DND-41 (cell line): ENCODE results near the gene SPACDR.

Experiments
- ATAC-seq: fragments of 200-7000 bp; cut with Tn5 transposase; 3 replicates; pipeline ENCODE4 v1.9.1; 2021; ENCODE audit warnings: low read depth; ENCODE audit not compliant: insufficient read depth
- DNase-seq: peaks from one replicate; pipeline ENCODE4 v3.0.0-alpha.2; 2020
- H2AFZ ChIP-seq: 2 replicates; pipeline ENCODE4 v1.6.0; 2012; ENCODE audit warnings: low read depth, low read length
- H3K27ac ChIP-seq: 2 replicates; pipeline ENCODE4 v1.5.1; 2012; ENCODE audit warnings: low read length, inconsistent platforms
- H3K27me3 ChIP-seq: fragments of 200-600 bp; sonication (generic); 2 replicates; pipeline ENCODE4 v1.6.0; 2012; ENCODE audit warnings: low read length, mild to moderate bottlenecking, inconsistent platforms; ENCODE audit not compliant: insufficient read depth, poor library complexity
- H3K36me3 ChIP-seq: 2 replicates; pipeline ENCODE4 v1.5.1; 2012; ENCODE audit warnings: low read length, inconsistent platforms; ENCODE audit not compliant: insufficient read depth
- H3K4me1 ChIP-seq: 2 replicates; pipeline ENCODE4 v1.5.1; 2012; ENCODE audit warnings: mild to moderate bottlenecking, low read length; ENCODE audit not compliant: insufficient read depth
- H3K4me2 ChIP-seq: 2 replicates; pipeline ENCODE4 v1.6.0; 2012; ENCODE audit warnings: mild to moderate bottlenecking, moderate library complexity, low read length, inconsistent platforms; ENCODE audit not compliant: insufficient read depth
- H3K4me3 ChIP-seq, 2 experiments: fragments of 200-600 bp in 1 of 2; shearing (Covaris generic) in 1 of 2; 2 replicates each; pipeline ENCODE4 v1.5.1; 2012 to 2016; ENCODE audit warnings: inconsistent platforms in 2 of 2, low read length in 2 of 2, mild to moderate bottlenecking in 2 of 2, low read depth in 1 of 2, moderate library complexity in 1 of 2
- H3K79me2 ChIP-seq: 2 replicates; pipeline ENCODE4 v1.6.0; 2012; ENCODE audit warnings: low read length, inconsistent platforms; ENCODE audit not compliant: insufficient read depth
- H3K9ac ChIP-seq: 2 replicates; pipeline ENCODE4 v1.6.0; 2012; ENCODE audit warnings: low read depth, mild to moderate bottlenecking, inconsistent platforms, low read length, moderate library complexity
- H3K9me3 ChIP-seq: 2 replicates; pipeline ENCODE4 v1.5.1; 2012; ENCODE audit warnings: low read length, moderate library complexity, mild to moderate bottlenecking, inconsistent platforms; ENCODE audit not compliant: insufficient read depth, severe bottlenecking
- H4K20me1 ChIP-seq: 2 replicates; pipeline ENCODE4 v1.6.0; 2012; ENCODE audit warnings: low read length; ENCODE audit not compliant: insufficient read depth
- CTCF ChIP-seq: IDR thresholded peaks from 2 replicates; pipeline ENCODE4 v1.5.1; 2012; ENCODE audit warnings: borderline replicate concordance, low read length, moderate library complexity, mild to moderate bottlenecking; ENCODE audit not compliant: poor library complexity, severe bottlenecking; ENCODE audit errors: extremely low read depth
- EZH2 ChIP-seq: IDR thresholded peaks from 3 replicates; pipeline ENCODE4 v1.6.1; 2012; ENCODE audit warnings: borderline replicate concordance, low read depth, mild to moderate bottlenecking, moderate library complexity, low read length, inconsistent platforms; ENCODE audit not compliant: severe bottlenecking

Gene SPACDR

GRCh38 chr7:100429637-100430492 is 34.2 kb downstream of the SPACDR start, which contains the start of gene MEPCE:
Gene MEPCE, plus strand, starts transcription at chr7:100429831. Its CDS starts 188 bp downstream, at chr7:100430019.
- DNase-seq (peak; percentile 99), ATAC-seq (peak; percentile 64)
- Histone ChIP-seq H3K9me3 (no peaks in the 10 kb centered on the region), H3K36me3 (peaks cover 46% of the 10 kb centered on the region), H3K27ac (peak within 1 kb of the TSS; percentile 100), H3K27me3 (no peaks in the 10 kb centered on the region), H3K79me2 (peaks cover 52% of the 10 kb centered on the region), H3K4me1 (peaks cover 53% of the 10 kb centered on the region), H2AFZ (peak within 1 kb of the TSS; percentile 80), H3K9ac (peak within 1 kb of the TSS; percentile 98), H3K4me3 (peak within 1 kb of the TSS; percentile 66 to 71; a peak in 3 of 4 replicates), H3K4me2 (peak within 1 kb of the TSS; percentile 87), H4K20me1 (peaks cover 45% of the 10 kb centered on the region)
- TF ChIP-seq CTCF, result no peak
- TF ChIP-seq EZH2, result no peak

- TF ChIP-seq CTCF, result peak; percentile 28
- no peak for TF ChIP-seq EZH2
- Histone ChIP-seq H3K36me3 (peaks cover 38% of the 10 kb centered on the region), H3K9ac (peak overlapping the region; percentile 98), H3K27me3 (no peaks in the 10 kb centered on the region), H3K27ac (peak overlapping the region; percentile 100), H3K4me3 (peak overlapping the region; percentile 66 to 71; a peak in 3 of 4 replicates), H2AFZ (peak overlapping the region; percentile 80), H3K79me2 (peaks cover 45% of the 10 kb centered on the region), H3K9me3 (no peaks in the 10 kb centered on the region), H3K4me2 (peak overlapping the region; percentile 87), H3K4me1 (peaks cover 45% of the 10 kb centered on the region), H4K20me1 (peaks cover 38% of the 10 kb centered on the region)
- ATAC-seq (peak; percentile 62), DNase-seq (peak; percentile 100)
These were observed 35.0 kb downstream of the SPACDR start for GRCh38 chr7:100428967-100429636.

- DNase-seq (peak; percentile 96), ATAC-seq (peak; percentile 62)
- Histone ChIP-seq H3K4me1 (peaks cover 38% of the 10 kb centered on the region), H3K36me3 (peaks cover 31% of the 10 kb centered on the region), H3K79me2 (peaks cover 37% of the 10 kb centered on the region), H3K4me3 (peak within 1 kb of the TSS; percentile 66 to 71; a peak in 3 of 4 replicates), H3K27me3 (no peaks in the 10 kb centered on the region), H3K4me2 (peak within 1 kb of the TSS; percentile 87), H2AFZ (peak within 1 kb of the TSS; percentile 80), H3K9me3 (no peaks in the 10 kb centered on the region), H3K27ac (peak within 1 kb of the TSS; percentile 100), H3K9ac (peak within 1 kb of the TSS; percentile 98), H4K20me1 (peaks cover 31% of the 10 kb centered on the region)
- no peak for TF ChIP-seq EZH2
- peak; percentile 24 for TF ChIP-seq CTCF
These were observed 35.7 kb downstream of the SPACDR start, which contains the start of gene ZCWPW1 for GRCh38 chr7:100428199-100428966. Gene ZCWPW1, minus strand, starts transcription at chr7:100428703. Its CDS starts 8,054 bp downstream, at chr7:100420649.
